Measurements from ENCODE around the gene ADD1.

Gene ADD1

DNA sequence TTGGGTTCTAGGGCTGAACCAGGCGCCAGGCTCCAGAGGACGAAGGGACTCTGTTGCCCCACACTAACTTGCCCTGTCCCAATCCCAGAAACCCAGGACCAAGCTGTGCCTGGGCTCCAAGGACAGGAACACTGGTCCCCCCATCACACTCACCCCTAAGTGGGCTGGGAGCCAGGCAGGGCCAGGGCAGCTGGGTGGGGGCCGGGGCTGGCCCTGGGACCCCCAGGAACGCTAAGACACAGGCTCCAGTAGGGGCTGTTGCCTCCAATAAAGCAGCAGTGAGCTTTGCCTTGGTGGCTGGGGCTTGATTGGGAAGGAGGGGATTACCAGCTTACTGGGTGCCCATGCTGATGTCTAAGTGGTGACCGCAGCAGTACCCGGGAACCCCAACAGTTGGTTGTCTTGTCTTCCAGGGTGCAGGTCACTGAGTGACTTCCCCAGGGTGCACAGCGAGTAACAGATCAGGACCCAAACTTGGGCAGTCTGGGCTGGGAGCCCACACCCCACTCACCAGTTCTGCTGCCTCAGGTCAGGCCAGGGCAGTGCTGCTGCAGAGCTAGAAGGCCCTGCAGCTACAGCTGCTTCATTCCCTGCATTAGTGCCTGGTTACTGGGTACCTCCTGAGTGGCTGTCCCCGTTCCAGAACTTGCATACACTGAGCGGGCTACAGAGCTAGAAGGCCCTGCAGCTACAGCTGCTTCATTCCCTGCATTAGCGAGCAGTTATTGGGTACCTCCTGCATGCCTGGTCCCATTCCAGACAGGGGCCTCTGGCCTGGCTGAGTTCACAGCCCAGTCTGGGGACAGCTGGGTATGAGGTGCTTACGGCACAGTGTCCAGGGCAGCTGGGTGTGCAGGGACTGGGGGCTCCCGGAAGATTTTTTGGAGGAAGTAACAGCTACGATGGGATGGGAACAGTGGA is 9.4 kb upstream of the ADD1 start:
- DNase-seq (ENCODE audit: low spot score), result no peak

- no peak for DNase-seq (ENCODE audit: low spot score)
These were observed 7.7 kb upstream of the ADD1 start for GRCh38 chr4:2835978-2836377.

- DNase-seq (ENCODE audit: low spot score), result no peak
These were observed 7.2 kb upstream of the ADD1 start for GRCh38 chr4:2836391-2836859.

GRCh38 chr4:2837110-2837903 is 6.3 kb upstream of the ADD1 start:
- DNase-seq (ENCODE audit: low spot score), result no peak

GRCh38 chr4:2837904-2838496 is 5.6 kb upstream of the ADD1 start:
- peak; percentile 57 for DNase-seq (ENCODE audit: low spot score)

DNA sequence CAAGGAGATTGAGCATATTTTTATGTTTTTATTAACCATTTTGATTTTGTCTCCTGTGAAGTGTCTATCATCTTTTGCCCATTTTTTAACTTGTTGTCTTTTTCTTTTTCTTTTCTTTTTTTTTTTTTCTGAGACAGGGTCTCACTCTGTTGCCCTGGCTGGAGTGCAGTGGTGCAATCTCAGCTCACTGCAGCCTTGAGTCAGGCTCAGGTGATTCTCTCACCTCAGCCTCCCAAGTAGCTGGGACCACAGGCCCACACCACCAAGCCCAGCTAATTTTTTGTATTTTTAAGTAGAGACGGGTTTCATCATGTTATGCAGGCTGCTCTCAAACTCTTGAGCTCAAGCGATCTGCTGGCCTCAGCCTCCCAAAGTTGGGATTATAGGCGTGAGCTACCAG is 4.6 kb upstream of the ADD1 start:
- DNase-seq (ENCODE audit: low spot score), result no peak

DNA sequence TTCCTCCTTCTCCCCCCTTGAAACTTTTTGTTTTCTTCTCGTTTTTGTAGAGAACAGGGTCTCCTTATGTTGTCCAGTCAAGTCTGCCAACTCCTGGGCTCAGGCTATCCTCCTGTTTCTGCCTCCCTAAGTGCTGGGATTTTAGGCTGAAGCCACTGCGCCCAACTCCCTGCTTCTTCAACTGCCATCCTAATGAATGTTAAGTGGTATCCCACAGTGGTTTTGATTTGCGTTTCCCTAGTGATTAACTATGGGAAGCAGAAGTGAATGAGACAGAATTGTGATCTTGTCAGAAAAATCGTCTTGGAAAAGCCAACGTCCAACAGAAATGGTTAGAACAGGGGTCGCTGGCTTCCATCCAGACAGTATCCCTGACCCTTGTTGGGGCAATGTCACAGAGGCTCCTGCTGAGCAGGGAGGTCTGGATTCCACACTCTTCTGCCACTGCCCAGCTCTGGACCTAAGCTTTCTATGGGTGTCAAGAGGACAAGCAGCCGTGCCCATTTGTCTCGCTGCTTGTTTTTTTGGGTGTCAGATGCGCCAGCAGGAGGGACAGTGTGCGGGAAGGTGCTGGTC is 869 bp upstream of the ADD1 start:
- peak; percentile 41 for DNase-seq (ENCODE audit: low spot score)

- no peak for DNase-seq (ENCODE audit: low spot score)
These were observed 419 bp downstream of the ADD1 start for GRCh38 chr4:2843941-2844584.

GRCh38 chr4:2846172-2846571 is 2.5 kb downstream of the ADD1 start:
- DNase-seq (ENCODE audit: low spot score), result no peak

DNA sequence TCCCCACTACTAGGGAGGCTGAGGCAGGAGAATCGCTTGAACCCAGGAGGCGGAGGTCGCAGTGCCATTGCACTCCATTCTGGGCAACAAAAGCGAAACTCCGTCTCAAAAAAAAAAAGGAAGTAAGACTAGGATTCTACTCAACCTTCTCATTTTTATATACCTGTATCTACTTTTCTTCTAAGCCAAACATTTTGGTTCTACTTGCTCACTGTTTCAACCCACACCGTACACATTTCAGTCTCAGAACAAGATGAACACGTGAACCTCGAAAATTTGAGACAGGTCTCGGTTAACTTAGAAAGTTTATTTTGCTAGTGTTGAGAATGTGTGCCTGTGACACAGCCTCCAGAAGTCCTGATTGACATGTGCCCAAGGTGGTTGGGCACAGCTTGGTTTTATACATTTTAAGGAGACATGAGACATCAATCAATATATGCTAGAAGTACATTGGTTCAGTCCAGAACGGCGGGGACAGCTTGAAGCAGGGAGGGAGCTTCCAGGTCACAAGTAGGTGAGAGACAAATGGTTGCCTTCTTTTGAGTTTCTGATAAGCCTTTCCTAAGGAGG is 3.7 kb downstream of the ADD1 start:
- no peak for DNase-seq (ENCODE audit: low spot score)

- no peak for DNase-seq (ENCODE audit: low spot score)
These were observed 4.8 kb downstream of the ADD1 start for GRCh38 chr4:2848449-2848848.

DNA sequence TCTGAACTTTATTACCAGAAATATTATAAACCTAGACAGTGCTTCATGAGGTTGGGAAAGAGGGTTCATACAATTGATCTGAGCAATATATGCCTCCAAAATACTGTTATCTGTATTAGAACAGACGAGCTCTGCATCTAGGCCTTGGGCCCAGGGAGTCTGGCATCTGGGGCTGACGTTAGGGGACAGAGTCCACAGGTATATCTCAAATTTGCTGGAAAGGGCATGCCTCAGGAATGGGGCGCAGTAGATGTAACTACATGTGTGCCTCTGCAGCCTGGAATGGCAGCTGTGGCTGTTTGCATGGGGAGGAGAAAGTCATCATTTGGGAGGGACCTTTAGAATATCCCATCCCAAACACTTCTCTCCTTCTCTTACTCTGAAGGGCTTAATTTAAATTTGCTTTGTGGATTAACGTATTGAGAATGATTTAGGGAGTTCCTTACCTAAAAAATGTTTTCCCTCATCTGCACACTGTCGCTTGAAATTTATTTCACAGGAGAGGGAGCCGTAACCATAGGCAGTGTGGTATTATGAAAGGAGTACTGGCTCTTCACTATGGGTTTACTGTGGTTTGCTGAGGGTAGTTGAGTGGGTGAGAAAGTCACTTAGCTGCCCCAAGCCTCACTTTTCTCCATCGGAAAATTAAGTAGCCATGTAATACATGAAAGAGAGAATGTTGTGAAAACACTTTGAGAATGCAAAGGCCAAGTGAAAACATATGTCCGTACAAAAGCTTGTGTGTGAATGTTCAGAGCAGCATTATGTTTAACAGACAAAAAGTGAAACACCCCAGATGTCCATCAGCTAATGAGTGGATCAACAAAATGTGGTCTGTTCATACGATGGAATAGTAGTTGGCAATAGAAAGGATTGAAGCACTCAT is 5.9 kb downstream of the ADD1 start:
- no peak for DNase-seq (ENCODE audit: low spot score)

GRCh38 chr4:2850966-2851798 is 7.5 kb downstream of the ADD1 start:
- no peak for DNase-seq (ENCODE audit: low spot score)

DNA sequence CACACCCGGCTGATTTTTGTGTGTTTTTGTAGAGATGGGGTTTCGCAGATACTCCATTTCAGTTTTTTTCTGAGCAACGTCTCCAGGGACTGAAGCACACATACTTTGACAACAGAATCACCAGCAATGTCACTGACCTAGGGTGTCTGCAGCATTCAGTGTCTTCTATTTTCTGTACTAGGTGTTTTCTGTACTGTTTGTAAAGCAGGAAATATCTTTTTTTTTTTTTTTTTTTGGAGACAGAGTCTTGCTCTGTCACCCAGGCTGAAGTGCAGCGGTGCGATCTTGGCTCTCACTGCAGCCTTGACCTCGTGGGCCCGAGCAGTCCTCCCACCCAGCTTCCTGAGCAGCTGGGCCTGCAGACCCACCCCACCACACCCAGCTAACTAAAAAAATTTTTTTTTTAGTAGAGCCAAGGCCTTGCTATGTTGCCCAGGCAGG is 8.9 kb downstream of the ADD1 start:
- DNase-seq (ENCODE audit: low spot score), result no peak

DNA sequence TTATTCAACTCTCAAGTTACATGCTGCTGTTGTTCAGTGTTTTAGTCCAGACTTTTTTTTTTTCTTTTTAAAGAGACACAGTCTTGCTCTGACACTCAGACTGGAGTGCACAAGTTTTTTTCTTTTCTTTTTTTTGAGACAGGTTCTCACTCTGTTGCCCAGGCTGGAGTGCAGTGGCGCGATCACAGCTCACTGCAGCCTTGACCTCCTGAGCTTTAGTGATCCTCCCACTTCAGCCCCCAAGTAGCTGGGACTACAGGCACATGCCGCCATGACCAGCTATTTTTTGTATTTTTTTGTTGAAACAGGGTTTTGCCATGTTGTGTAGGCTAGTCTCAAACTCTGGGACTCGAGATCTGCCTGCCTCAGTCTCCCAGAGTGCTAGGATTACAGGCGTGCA is 11.9 kb downstream of the ADD1 start:
- DNase-seq (ENCODE audit: low spot score), result no peak

DNA sequence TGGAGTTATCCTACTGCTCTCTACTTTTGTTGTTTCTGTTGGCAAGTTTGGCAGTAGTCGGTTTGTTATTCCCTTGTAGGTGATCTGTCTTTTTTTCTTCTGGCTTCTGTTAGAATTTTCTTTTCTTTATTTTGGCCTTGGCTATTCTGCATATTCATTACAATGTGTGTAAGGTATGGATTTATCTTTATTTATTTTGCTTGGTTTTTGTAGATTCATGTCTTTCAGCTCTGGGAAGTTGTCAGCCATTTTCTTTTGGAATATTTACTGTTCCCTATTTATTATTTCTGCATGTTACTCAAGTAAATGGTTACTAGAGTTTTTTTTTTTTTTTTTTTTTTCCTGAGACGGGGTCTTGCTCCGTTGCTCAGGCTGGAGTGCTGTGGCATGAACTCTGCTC is 12.6 kb downstream of the ADD1 start:
- no peak for DNase-seq (ENCODE audit: low spot score)

DNA sequence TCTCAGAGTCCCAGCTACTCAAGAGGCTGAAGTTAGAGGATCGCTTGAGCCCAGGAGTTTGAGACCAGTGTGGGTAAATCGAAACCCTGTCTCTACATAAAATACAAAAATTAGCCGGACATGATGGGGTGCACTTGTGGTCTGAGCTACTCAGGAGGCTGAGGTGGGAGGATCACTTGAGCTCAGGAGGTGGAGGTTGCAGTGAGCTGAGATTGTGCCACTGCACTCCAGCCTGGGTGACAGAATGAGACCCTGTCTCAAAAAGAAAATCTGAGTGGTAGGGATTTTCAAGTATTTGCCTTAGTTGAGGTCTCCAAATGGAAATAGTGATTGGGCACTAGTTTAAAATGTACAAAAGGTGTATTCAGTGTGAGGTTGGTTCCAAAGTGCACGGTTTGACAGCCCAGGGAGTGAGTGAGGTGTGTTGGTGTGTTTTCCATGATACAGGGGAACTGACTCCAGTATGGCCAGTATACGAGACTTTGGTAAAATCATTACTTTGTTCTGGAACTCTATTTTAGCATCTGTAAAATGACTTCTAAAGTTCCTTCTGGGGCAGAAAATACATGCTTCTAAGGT is 13.8 kb downstream of the ADD1 start:
- no peak for DNase-seq (ENCODE audit: low spot score)

- DNase-seq (ENCODE audit: low spot score), result no peak
These were observed 15.0 kb downstream of the ADD1 start for GRCh38 chr4:2858451-2859217.

Data from putamen (tissue), 1 donor.